ENCODE results near the gene C16orf89.

C16orf89 gene

GRCh38 chr16:5041600-5042133 lies 24.1 kb downstream of the C16orf89 start:
- peak in 1 of 2 donors; percentile 51 for DNase-seq (ENCODE audit: low read depth in 2 of 2)
- H3K4me3 ChIP-seq (replicated peaks in 1 of 2; ENCODE audit: low read depth in 2 of 2, low read length in 2 of 2) = no peak overlapping the region
- TF ChIP-seq CTCF (IDR thresholded peaks at IDR 0.05; ENCODE audit: low read depth, low read length) = no peak

- no peak for TF ChIP-seq CTCF (IDR thresholded peaks at IDR 0.05; ENCODE audit: low read depth, low read length)
- no peak overlapping the region for H3K4me3 ChIP-seq (replicated peaks in 1 of 2; ENCODE audit: low read depth in 2 of 2, low read length in 2 of 2)
- no peak for DNase-seq (ENCODE audit: low read depth in 2 of 2)
Observed at GRCh38 chr16:5040451-5040850, 25.3 kb downstream of the C16orf89 start.

- peak; percentile 29 to 75 for DNase-seq (ENCODE audit: low read depth in 2 of 2)
- H3K4me3 ChIP-seq (replicated peaks in 1 of 2; ENCODE audit: low read depth in 2 of 2, low read length in 2 of 2) = no peak overlapping the region
Observed at GRCh38 chr16:5036228-5037156, 29.3 kb downstream of the C16orf89 start.

GRCh38 chr16:5035909-5036227 lies 29.9 kb downstream of the C16orf89 start:
- H3K4me3 ChIP-seq (replicated peaks in 1 of 2; ENCODE audit: low read depth in 2 of 2, low read length in 2 of 2) = no peak overlapping the region
- no peak for DNase-seq (ENCODE audit: low read depth in 2 of 2)
- no peak for TF ChIP-seq CTCF (IDR thresholded peaks at IDR 0.05; ENCODE audit: low read depth, low read length)

More at GRCh38 chr16:5036228-5037156, 29.3 kb downstream of the C16orf89 start:
- no peak for TF ChIP-seq CTCF (IDR thresholded peaks at IDR 0.05; ENCODE audit: low read depth, low read length)

GRCh38 chr16:5034167-5034523 lies 31.6 kb downstream of the C16orf89 start:
- no peak for TF ChIP-seq CTCF (IDR thresholded peaks at IDR 0.05; ENCODE audit: low read depth, low read length)
- peak overlapping the region; percentile 75 to 90 for H3K4me3 ChIP-seq (replicated peaks in 1 of 2; ENCODE audit: low read depth in 2 of 2, low read length in 2 of 2)
- DNase-seq (ENCODE audit: low read depth in 2 of 2) = no peak

GRCh38 chr16:5033256-5034166 lies 32.2 kb downstream of the C16orf89 start, which contains the start of gene NAGPA:
TSS of gene NAGPA (minus strand) at chr16:5033935. CDS start at chr16:5033914, 21 bp downstream.
- TF ChIP-seq CTCF (IDR thresholded peaks at IDR 0.05; ENCODE audit: low read depth, low read length) = no peak
- H3K4me3 ChIP-seq (replicated peaks in 1 of 2; ENCODE audit: low read depth in 2 of 2, low read length in 2 of 2) = peak within 1 kb of the TSS; percentile 75 to 90
- peak; percentile 88 to 90 for DNase-seq (ENCODE audit: low read depth in 2 of 2)

All from cardiac fibroblast (primary cell).